Measurements from ENCODE around the gene ITGA4. TPM values are rescaled to one million over a fixed set of nuclear protein-coding genes. Genes with fewer than 3 reads are reported as not detected.

ITGA4 gene
- polyA plus RNA-seq, 1 experiment: 16.7 TPM

- H3K27ac ChIP-seq (ENCODE audit: low read depth, low read length): no peak overlapping the region
- TF ChIP-seq CTCF (IDR thresholded peaks at IDR 0.05; ENCODE audit: low read depth, low read length): no peak
- H3K9me3 ChIP-seq (ENCODE audit: control insufficient read depth, insufficient read depth, low read length): no peaks in the 10 kb centered on the region
- ChIA-PET CTCF (interaction anchor here (1.4 kb wide), 1 partner anchor 38 kb away, joined by 4 read pairs; no protein-coding TSS in a partner anchor), POLR2A (no interaction called here)
- DNase-seq (ENCODE audit: low read depth, low spot score): no peak
- no peak overlapping the region for H3K4me3 ChIP-seq (ENCODE audit: low read depth, low read length)
- H3K27me3 ChIP-seq (ENCODE audit: control insufficient read depth, insufficient read depth, low read length): no peaks in the 10 kb centered on the region
Observed at GRCh38 chr2:181420259-181421130, 36.7 kb upstream of the ITGA4 start.

- Histone ChIP-seq H3K27ac (ENCODE audit: low read depth, low read length) (no peak overlapping the region), H3K9me3 (ENCODE audit: control insufficient read depth, insufficient read depth, low read length) (no peaks in the 10 kb centered on the region), H3K27me3 (ENCODE audit: control insufficient read depth, insufficient read depth, low read length) (no peaks in the 10 kb centered on the region), H3K4me3 (ENCODE audit: low read depth, low read length) (no peak overlapping the region)
- DNase-seq (ENCODE audit: low read depth, low spot score): no peak
- ChIA-PET CTCF (interaction anchor here (1.4 kb wide), 1 partner anchor 37 kb away, joined by 4 read pairs; no protein-coding TSS in a partner anchor), POLR2A (no interaction called here)
- TF ChIP-seq CTCF (IDR thresholded peaks at IDR 0.05; ENCODE audit: low read depth, low read length): no peak
Observed at GRCh38 chr2:181421131-181421458, 36.1 kb upstream of the ITGA4 start.

- Histone ChIP-seq H3K27me3 (ENCODE audit: control insufficient read depth, insufficient read depth, low read length) (no peaks in the 10 kb centered on the region), H3K27ac (ENCODE audit: low read depth, low read length) (no peak overlapping the region), H3K9me3 (ENCODE audit: control insufficient read depth, insufficient read depth, low read length) (no peaks in the 10 kb centered on the region), H3K4me3 (ENCODE audit: low read depth, low read length) (no peak overlapping the region)
- ChIA-PET CTCF (interaction anchor here (1.4 kb wide), 1 partner anchor 37 kb away, joined by 4 read pairs; no protein-coding TSS in a partner anchor), POLR2A (no interaction called here)
- no peak for TF ChIP-seq CTCF (IDR thresholded peaks at IDR 0.05; ENCODE audit: low read depth, low read length)
- DNase-seq (ENCODE audit: low read depth, low spot score): no peak
Observed at GRCh38 chr2:181421464-181421863, 35.7 kb upstream of the ITGA4 start.

- TF ChIP-seq CTCF (IDR thresholded peaks at IDR 0.05; ENCODE audit: low read depth, low read length): no peak
- CTCF ChIA-PET: interaction anchor here (1.0 kb wide), 1 partner anchor 289 kb away, joined by 4 read pairs; no protein-coding TSS in a partner anchor
- DNase-seq (ENCODE audit: low read depth, low spot score): no peak
- Histone ChIP-seq H3K9me3 (ENCODE audit: control insufficient read depth, insufficient read depth, low read length) (no peaks in the 10 kb centered on the region), H3K27ac (ENCODE audit: low read depth, low read length) (no peak overlapping the region), H3K4me3 (ENCODE audit: low read depth, low read length) (no peak overlapping the region), H3K27me3 (ENCODE audit: control insufficient read depth, insufficient read depth, low read length) (no peaks in the 10 kb centered on the region)
- POLR2A ChIA-PET: no interaction called here
Observed at GRCh38 chr2:181426672-181427071, 30.5 kb upstream of the ITGA4 start.

- peak; percentile 48 for TF ChIP-seq CTCF (IDR thresholded peaks at IDR 0.05; ENCODE audit: low read depth, low read length)
- DNase-seq (ENCODE audit: low read depth, low spot score): no peak
- H3K9me3 ChIP-seq (ENCODE audit: control insufficient read depth, insufficient read depth, low read length): no peaks in the 10 kb centered on the region
- no peak overlapping the region for H3K4me3 ChIP-seq (ENCODE audit: low read depth, low read length)
- ChIA-PET CTCF (interaction anchor here (1.3 to 2.0 kb wide), 2 partner anchors 12 to 285 kb away, joined by 4 to 5 read pairs; no protein-coding TSS in a partner anchor), POLR2A (no interaction called here)
- H3K27ac ChIP-seq (ENCODE audit: low read depth, low read length): no peak overlapping the region
- no peaks in the 10 kb centered on the region for H3K27me3 ChIP-seq (ENCODE audit: control insufficient read depth, insufficient read depth, low read length)
Observed at GRCh38 chr2:181430406-181431118, 26.6 kb upstream of the ITGA4 start.

Measured in AG04450 (cell line).